OCI-LY1 (cell line): Measurements from ENCODE around the gene NMT1.

Source experiments
- H2AFZ ChIP-seq: fragments of 200-600 bp; sonication (generic), shearing (Covaris generic); 2 replicates; pipeline ENCODE4 v1.6.0; 2014; ENCODE audit warnings: antibody characterized with exemption, mild to moderate bottlenecking, low read length
- H3F3A ChIP-seq: fragments of 200-600 bp; sonication (generic), shearing (Covaris generic); 2 replicates; pipeline ENCODE4 v1.6.0; 2014; ENCODE audit warnings: mild to moderate bottlenecking, antibody characterized with exemption, low read length, moderate library complexity; ENCODE audit not compliant: insufficient read depth
- H3K27ac ChIP-seq: fragments of 200-600 bp; sonication (generic); 2 replicates; pipeline ENCODE4 v1.5.1; 2014; ENCODE audit warnings: low read length, mixed run types, mild to moderate bottlenecking, low read depth; ENCODE audit not compliant: poor library complexity, severe bottlenecking
- H3K27me3 ChIP-seq: fragments of 200-600 bp; sonication (generic); 2 replicates; pipeline ENCODE4 v1.6.0; 2014; ENCODE audit warnings: antibody characterized with exemption, mild to moderate bottlenecking, low read length, moderate library complexity; ENCODE audit not compliant: insufficient read depth
- H3K36me3 ChIP-seq: fragments of 200-600 bp; sonication (generic); 2 replicates; pipeline ENCODE4 v1.6.1; 2014; ENCODE audit warnings: mild to moderate bottlenecking, antibody characterized with exemption, low read length, moderate library complexity, mixed read lengths; ENCODE audit not compliant: insufficient read depth
- H3K4me1 ChIP-seq: fragments of 200-600 bp; sonication (generic); 2 replicates; pipeline ENCODE4 v1.5.1; 2014; ENCODE audit warnings: mild to moderate bottlenecking, low read length, moderate library complexity; ENCODE audit not compliant: insufficient read depth, severe bottlenecking
- H3K4me2 ChIP-seq: fragments of 200-600 bp; sonication (generic), shearing (Covaris generic); 2 replicates; pipeline ENCODE4 v1.6.1; 2014; ENCODE audit warnings: low read length
- H3K4me3 ChIP-seq: fragments of 200-600 bp; sonication (generic); 2 replicates; pipeline ENCODE4 v1.5.1; 2014; ENCODE audit warnings: low read length, low read depth, mild to moderate bottlenecking, mixed read lengths; ENCODE audit not compliant: poor library complexity, severe bottlenecking
- H3K79me2 ChIP-seq: fragments of 200-600 bp; shearing (Covaris generic); 2 replicates; pipeline ENCODE4 v1.6.1; 2016; ENCODE audit warnings: mixed run types, low read length, mixed read lengths; ENCODE audit not compliant: insufficient read depth
- H3K9ac ChIP-seq: fragments of 200-600 bp; sonication (generic), shearing (Covaris generic); 2 replicates; pipeline ENCODE4 v1.6.1; 2014; ENCODE audit warnings: mild to moderate bottlenecking, low read length, mixed read lengths
- H3K9me2 ChIP-seq: fragments of 200-600 bp; sonication (generic), shearing (Covaris generic); 2 replicates; pipeline ENCODE4 v1.6.1; 2014; ENCODE audit warnings: low read depth, mild to moderate bottlenecking, low read length, mixed read lengths
- H3K9me3 ChIP-seq: fragments of 200-600 bp; shearing (Covaris generic); 2 replicates; pipeline ENCODE4 v1.6.1; 2014; ENCODE audit warnings: low read length, mixed read lengths
- H4K20me1 ChIP-seq: fragments of 200-600 bp; sonication (generic), shearing (Covaris generic); 2 replicates; pipeline ENCODE4 v1.6.0; 2016; ENCODE audit warnings: mild to moderate bottlenecking, low read length; ENCODE audit not compliant: insufficient read depth
- CTCF ChIP-seq: fragments of 200-600 bp; sonication (generic), shearing (Covaris generic); IDR thresholded peaks from 2 replicates; pipeline ENCODE4 v1.5.1; 2017; ENCODE audit warnings: mild to moderate bottlenecking, antibody characterized with exemption, low read length, moderate library complexity, mixed read lengths
- EZH2 ChIP-seq: fragments of 200-600 bp; sonication (generic), shearing (Covaris generic); IDR thresholded peaks from 2 replicates; pipeline ENCODE4 v1.8.0; 2017; ENCODE audit warnings: borderline replicate concordance, mixed run types, mild to moderate bottlenecking, antibody characterized with exemption, low read length, moderate library complexity, mixed read lengths

Gene NMT1

GRCh38 chr17:45130681-45131615 is 69.8 kb downstream of the NMT1 start:
- Histone ChIP-seq H3K4me3 (no peak overlapping the region), H3K9me2 (no peaks in the 10 kb centered on the region), H3K9me3 (no peaks in the 10 kb centered on the region), H3F3A (no peaks in the 10 kb centered on the region), H3K36me3 (no peaks in the 10 kb centered on the region), H3K27ac (no peak overlapping the region), H2AFZ (no peak overlapping the region), H4K20me1 (no peaks in the 10 kb centered on the region), H3K4me2 (no peak overlapping the region), H3K4me1 (peaks cover 13% of the 10 kb centered on the region), H3K79me2 (no peaks in the 10 kb centered on the region), H3K9ac (no peak overlapping the region), H3K27me3 (no peaks in the 10 kb centered on the region)
- no peak for TF ChIP-seq EZH2

- Histone ChIP-seq H3K4me1 (peaks cover 17% of the 10 kb centered on the region), H3K36me3 (no peaks in the 10 kb centered on the region), H3K9me2 (no peaks in the 10 kb centered on the region), H3K4me2 (peak overlapping the region; percentile 92), H3K27me3 (no peaks in the 10 kb centered on the region), H4K20me1 (no peaks in the 10 kb centered on the region), H2AFZ (no peak overlapping the region), H3F3A (no peaks in the 10 kb centered on the region), H3K9me3 (no peaks in the 10 kb centered on the region), H3K79me2 (no peaks in the 10 kb centered on the region), H3K9ac (no peak overlapping the region), H3K4me3 (peak overlapping the region; percentile 65), H3K27ac (no peak overlapping the region)
- TF ChIP-seq EZH2 (no peak), CTCF (peak; percentile 92)
These were observed 70.7 kb downstream of the NMT1 start for GRCh38 chr17:45131616-45132319.

GRCh38 chr17:45132320-45132571 is 71.1 kb downstream of the NMT1 start, which contains the start of gene PLCD3:
Gene PLCD3 (minus strand): TSS chr17:45132515. CDS start chr17:45132410, 105 bp downstream.
- Histone ChIP-seq H3K27ac (no peak within 1 kb of the TSS), H3K9me3 (no peaks in the 10 kb centered on the region), H3K9me2 (no peaks in the 10 kb centered on the region), H4K20me1 (no peaks in the 10 kb centered on the region), H2AFZ (no peak within 1 kb of the TSS), H3K27me3 (no peaks in the 10 kb centered on the region), H3K4me3 (peak within 1 kb of the TSS; percentile 65), H3K36me3 (no peaks in the 10 kb centered on the region), H3K79me2 (no peaks in the 10 kb centered on the region), H3K4me1 (peaks cover 17% of the 10 kb centered on the region), H3F3A (no peaks in the 10 kb centered on the region), H3K9ac (peak within 1 kb of the TSS; percentile 51; the same call in 1 of the 2 replicates), H3K4me2 (peak within 1 kb of the TSS; percentile 92)
- TF ChIP-seq EZH2: no peak
- no peak for TF ChIP-seq CTCF
